ENCODE results near the gene LIN54. TPM values are rescaled to one million over a fixed set of nuclear protein-coding genes. Genes with fewer than 3 reads are reported as not detected.

The LIN54 gene
- total and polyA plus RNA-seq, 10 donors, result 2.0 to 15.3 (median 12.5) TPM

DNA sequence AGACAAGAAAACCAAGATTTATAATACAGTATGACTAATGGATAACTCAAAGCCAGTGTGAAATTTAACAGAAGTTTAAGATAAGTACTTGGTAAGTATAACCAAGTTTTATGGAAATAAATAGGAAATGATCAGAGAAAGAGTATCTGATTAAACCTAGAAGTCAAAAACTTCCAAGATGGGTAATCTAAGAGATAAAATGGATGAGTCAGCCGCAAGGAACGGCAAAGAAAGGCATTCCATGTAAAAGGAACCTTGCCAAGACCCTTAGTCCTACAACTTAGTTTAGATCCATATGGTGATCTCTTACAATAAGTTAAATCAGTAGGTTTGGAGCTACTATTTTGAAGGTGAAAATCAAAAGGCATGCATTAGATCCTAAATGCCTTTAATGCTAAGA lies 34.8 kb downstream of the LIN54 start:
- intact Hi-C loops (cut with DNase I; ENCODE audit: low total_unique reads), result no loop called here
- Histone ChIP-seq H3K36me3 (peaks cover 0 to 78% (median 19%) of the 10 kb centered on the region in 6 donors), H3K27me3 (replicated peaks in 1 of 7) (no peaks in the 10 kb centered on the region), H3K27ac (no peak overlapping the region), H3K4me3 (no peak overlapping the region), H3K9me3 (no peaks in the 10 kb centered on the region), H3K4me1 (no peaks in the 10 kb centered on the region)
- WGBS, 5 donors, result 94 to 99% (median 98%) methylated on average over 2 of the region's 2 CpGs
- no peak for TF ChIP-seq POLR2A (IDR thresholded peaks at IDR 0.05)
- TF ChIP-seq, protein P1, sequence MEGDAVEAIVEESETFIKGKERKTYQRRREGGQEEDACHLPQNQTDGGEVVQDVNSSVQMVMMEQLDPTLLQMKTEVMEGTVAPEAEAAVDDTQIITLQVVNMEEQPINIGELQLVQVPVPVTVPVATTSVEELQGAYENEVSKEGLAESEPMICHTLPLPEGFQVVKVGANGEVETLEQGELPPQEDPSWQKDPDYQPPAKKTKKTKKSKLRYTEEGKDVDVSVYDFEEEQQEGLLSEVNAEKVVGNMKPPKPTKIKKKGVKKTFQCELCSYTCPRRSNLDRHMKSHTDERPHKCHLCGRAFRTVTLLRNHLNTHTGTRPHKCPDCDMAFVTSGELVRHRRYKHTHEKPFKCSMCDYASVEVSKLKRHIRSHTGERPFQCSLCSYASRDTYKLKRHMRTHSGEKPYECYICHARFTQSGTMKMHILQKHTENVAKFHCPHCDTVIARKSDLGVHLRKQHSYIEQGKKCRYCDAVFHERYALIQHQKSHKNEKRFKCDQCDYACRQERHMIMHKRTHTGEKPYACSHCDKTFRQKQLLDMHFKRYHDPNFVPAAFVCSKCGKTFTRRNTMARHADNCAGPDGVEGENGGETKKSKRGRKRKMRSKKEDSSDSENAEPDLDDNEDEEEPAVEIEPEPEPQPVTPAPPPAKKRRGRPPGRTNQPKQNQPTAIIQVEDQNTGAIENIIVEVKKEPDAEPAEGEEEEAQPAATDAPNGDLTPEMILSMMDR (IDR thresholded peaks at IDR 0.05 in 8 of 11, conservative IDR thresholded peaks at IDR 0.05 in 3 of 11), result no peak
- TF ChIP-seq POLR2AphosphoS5 (IDR thresholded peaks at IDR 0.05), result no peak
- no peak for DNase-seq

DNA sequence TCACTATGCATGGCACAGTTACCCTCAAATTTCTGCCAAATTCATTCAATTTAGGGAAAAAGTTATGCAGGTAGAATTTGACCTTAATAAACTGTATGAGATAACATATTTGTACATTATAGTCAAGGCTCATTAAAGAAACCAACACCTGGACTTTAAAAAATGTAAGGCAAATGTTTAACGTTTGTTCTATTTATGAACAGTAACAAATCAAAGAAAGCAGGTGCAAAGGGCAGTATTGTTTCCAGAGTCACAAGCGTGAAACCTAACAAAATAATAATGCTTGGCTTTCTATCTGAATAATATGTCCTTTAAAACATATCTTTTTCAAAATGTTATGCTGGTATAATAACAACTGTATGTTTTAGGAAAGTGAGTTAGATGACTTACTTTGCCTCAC lies 41.2 kb downstream of the LIN54 start:
- Histone ChIP-seq H3K27ac (no peak overlapping the region), H3K9me3 (no peaks in the 10 kb centered on the region), H3K4me3 (no peak overlapping the region), H3K36me3 (peaks cover 0 to 96% (median 16%) of the 10 kb centered on the region in 6 donors), H3K4me1 (no peaks in the 10 kb centered on the region), H3K27me3 (replicated peaks in 1 of 7) (no peaks in the 10 kb centered on the region)
- intact Hi-C loops (cut with DNase I; ENCODE audit: low total_unique reads), result no loop called here
- WGBS, 5 donors, result 83 to 91% (median 86%) methylated on average over 2 of the region's 2 CpGs
- TF ChIP-seq, protein P1 (IDR thresholded peaks at IDR 0.05 in 8 of 11, conservative IDR thresholded peaks at IDR 0.05 in 3 of 11), result no peak
- TF ChIP-seq POLR2A (IDR thresholded peaks at IDR 0.05), result no peak
- no peak for TF ChIP-seq POLR2AphosphoS5 (IDR thresholded peaks at IDR 0.05)
- DNase-seq, result no peak

DNA sequence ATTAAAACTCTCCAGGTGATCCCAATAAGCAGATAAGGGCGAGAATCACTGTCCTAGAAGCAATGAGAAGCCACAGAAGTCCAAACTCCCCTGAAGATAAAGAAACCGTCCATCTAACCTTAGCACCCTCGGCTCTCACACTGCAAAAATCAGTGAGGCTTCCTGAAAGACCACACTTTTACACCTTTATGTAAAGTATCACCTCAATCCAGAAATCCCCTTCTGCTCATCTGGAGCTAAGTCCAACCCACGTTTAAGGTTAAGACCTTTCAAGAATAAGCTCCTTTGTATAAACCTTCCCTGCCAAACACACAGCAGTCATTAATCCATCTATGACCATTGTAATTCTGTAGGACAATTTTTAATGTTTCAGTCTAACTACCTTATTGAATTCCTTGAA lies 41.7 kb downstream of the LIN54 start:
- no peak for DNase-seq
- Histone ChIP-seq H3K4me3 (no peak overlapping the region), H3K4me1 (no peaks in the 10 kb centered on the region), H3K27ac (no peak overlapping the region), H3K27me3 (replicated peaks in 1 of 7) (no peaks in the 10 kb centered on the region), H3K9me3 (no peaks in the 10 kb centered on the region), H3K36me3 (peaks cover 0 to 96% (median 16%) of the 10 kb centered on the region in 6 donors)
- TF ChIP-seq POLR2A (IDR thresholded peaks at IDR 0.05) (no peak), POLR2AphosphoS5 (IDR thresholded peaks at IDR 0.05) (no peak)
- TF ChIP-seq, protein P1 (IDR thresholded peaks at IDR 0.05 in 8 of 11, conservative IDR thresholded peaks at IDR 0.05 in 3 of 11), result no peak
- 80 to 88% (median 83%) methylated on average over 4 of the region's 4 CpGs for WGBS, 5 donors
- intact Hi-C loops (cut with DNase I; ENCODE audit: low total_unique reads), result no loop called here

DNA sequence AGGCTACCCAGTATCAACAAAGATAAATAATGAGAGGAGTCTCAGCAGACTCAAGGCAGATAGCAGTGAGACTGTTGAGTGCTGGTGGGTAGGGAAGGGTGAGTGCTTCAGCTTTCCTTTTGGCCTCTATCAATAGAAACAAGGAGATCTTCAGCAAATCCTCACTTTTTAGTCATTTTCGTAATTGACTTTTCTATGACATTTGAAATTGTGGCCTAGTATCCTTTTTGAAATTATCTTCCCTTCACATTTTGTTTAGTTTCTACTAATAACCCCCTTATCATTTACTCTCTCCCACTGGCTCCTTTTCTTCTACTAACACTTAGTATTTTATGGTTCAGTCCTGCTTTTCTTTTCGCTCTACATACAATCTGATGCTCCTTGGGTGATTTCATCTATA lies 44.9 kb downstream of the LIN54 start:
- 95 to 100% (median 100%) methylated on average over 2 of the region's 2 CpGs for WGBS, 5 donors
- Histone ChIP-seq H3K4me1 (no peaks in the 10 kb centered on the region), H3K27me3 (replicated peaks in 1 of 7) (no peaks in the 10 kb centered on the region), H3K36me3 (peaks cover 0 to 92% (median 16%) of the 10 kb centered on the region in 6 donors), H3K4me3 (no peak overlapping the region), H3K9me3 (no peaks in the 10 kb centered on the region), H3K27ac (no peak overlapping the region)
- DNase-seq, result no peak
- intact Hi-C loops (cut with DNase I; ENCODE audit: low total_unique reads), result no loop called here
- TF ChIP-seq, protein P1 (IDR thresholded peaks at IDR 0.05 in 8 of 11, conservative IDR thresholded peaks at IDR 0.05 in 3 of 11), result no peak
- TF ChIP-seq POLR2AphosphoS5 (IDR thresholded peaks at IDR 0.05), result no peak
- no peak for TF ChIP-seq POLR2A (IDR thresholded peaks at IDR 0.05)

All from spleen (tissue), 11 donors.